C4-2B (cell line): ENCODE data around the gene P3H4.

Experiments used
- ZFX ChIP-seq: fragments of 450-650 bp; IDR thresholded peaks from 2 replicates; pipeline ENCODE4 v1.6.1; 2017
- TF ChIP-seq, protein P1 (sequence below): fragments of 450-650 bp; conservative IDR thresholded peaks from 2 replicates; pipeline ENCODE4 v1.5.1; 2017; ENCODE audit warnings: mild to moderate bottlenecking

DNA sequence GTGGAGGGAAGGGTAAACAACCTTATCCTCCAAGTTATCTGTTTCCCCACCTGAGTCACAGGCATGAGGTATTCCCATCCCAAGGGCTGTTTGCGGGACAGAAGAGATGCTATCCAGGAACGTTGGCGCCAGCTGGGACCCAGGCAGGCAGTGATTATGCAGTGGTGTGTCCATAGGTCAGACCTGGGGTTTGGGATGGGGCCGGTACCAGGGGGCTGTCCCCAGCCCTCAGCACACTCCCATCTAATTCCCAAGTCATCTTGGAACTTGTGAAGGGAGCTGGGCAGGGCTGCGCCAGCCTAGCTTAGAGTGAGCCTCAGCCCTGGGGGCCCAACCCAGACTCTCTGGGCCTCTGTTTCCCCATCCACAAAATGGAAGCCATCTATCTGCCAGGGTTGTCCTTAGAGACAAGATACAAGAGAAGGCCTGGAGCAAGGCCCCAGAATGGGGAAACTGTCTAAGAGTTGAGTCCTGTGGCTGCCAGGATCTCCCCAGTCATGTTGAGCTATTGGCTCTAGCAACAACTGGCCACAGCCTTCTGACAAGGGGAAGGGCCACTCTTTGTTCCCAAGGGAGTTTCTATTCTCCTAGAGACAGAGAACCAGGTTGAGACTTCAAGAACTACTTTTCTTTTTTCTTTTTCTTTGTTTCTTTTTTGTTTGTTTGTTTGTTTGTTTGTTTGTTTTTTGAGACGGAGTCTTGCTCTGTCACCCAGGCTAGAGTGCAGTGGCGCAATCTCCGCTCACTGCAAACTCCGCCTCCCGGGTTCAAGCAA, 15.4 kb downstream of the P3H4 start:
- TF ChIP-seq, protein P1, sequence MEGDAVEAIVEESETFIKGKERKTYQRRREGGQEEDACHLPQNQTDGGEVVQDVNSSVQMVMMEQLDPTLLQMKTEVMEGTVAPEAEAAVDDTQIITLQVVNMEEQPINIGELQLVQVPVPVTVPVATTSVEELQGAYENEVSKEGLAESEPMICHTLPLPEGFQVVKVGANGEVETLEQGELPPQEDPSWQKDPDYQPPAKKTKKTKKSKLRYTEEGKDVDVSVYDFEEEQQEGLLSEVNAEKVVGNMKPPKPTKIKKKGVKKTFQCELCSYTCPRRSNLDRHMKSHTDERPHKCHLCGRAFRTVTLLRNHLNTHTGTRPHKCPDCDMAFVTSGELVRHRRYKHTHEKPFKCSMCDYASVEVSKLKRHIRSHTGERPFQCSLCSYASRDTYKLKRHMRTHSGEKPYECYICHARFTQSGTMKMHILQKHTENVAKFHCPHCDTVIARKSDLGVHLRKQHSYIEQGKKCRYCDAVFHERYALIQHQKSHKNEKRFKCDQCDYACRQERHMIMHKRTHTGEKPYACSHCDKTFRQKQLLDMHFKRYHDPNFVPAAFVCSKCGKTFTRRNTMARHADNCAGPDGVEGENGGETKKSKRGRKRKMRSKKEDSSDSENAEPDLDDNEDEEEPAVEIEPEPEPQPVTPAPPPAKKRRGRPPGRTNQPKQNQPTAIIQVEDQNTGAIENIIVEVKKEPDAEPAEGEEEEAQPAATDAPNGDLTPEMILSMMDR: no peak
- no peak for TF ChIP-seq ZFX
